ENCODE results near the gene MACROD1. TPM values are rescaled to one million over a fixed set of nuclear protein-coding genes. Genes with fewer than 3 reads are reported as not detected.

Gene MACROD1
- total RNA-seq, 2 donors from 2014 or later = 17.4 to 18.4 TPM

DNA sequence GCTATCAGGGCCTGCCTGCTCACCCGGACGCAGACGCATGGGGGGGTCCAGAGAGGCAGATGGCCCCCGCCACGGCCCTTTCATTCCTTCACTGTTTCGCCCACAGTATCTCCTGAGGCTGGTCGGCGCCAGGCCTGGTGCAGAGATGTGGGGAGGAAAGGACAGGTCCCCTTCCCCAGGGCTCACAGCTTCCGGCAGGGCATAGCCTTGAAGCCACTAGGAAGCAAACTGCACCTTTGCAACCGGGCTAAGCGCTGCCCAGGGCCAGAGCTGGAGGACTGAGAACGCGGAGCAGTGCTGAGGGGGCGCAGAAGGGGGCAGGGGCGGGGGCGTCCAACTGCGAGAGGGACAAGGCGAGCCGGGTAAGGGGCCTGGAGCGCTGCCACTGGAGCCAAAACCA is 150.4 kb downstream of the MACROD1 start:
- Mint-ChIP-seq H3K36me3 (ENCODE audit: insufficient read depth in 2 of 2) (peaks cover 2 to 7% of the 10 kb centered on the region in 2 donors), H3K27me3 (ENCODE audit: low read depth) (no peaks in the 10 kb centered on the region), H3K27ac (no peak overlapping the region)

DNA sequence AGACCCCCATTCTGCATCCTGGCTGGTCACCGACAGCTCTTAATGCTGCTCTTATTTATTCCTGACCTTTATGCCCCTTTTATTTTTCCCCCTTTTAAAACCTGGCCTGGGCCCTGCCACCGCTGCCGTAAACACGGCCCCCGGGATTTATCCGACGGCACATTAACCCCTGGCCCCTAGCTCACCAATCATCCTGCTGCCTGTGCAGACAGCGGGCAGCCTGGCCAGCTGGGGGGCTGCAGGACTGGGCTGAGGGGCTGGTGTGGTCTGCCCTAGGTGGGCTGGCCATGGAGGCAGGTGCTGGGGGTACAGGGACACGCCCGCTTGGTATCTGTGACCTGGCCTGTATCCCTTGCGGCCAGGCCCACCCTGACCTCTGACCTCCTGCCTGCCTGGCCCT is 151.6 kb downstream of the MACROD1 start:
- Mint-ChIP-seq H3K27ac (no peak overlapping the region), H3K36me3 (ENCODE audit: insufficient read depth in 2 of 2) (peaks cover 5 to 11% of the 10 kb centered on the region in 2 donors), H3K4me3 (no peak overlapping the region), H3K4me1 (ENCODE audit: low read depth) (no peaks in the 10 kb centered on the region), H3K9me3 (peaks cover 7 to 10% of the 10 kb centered on the region in 2 donors), H3K27me3 (ENCODE audit: low read depth) (no peaks in the 10 kb centered on the region)
- DNase-seq (no peak), ATAC-seq (replicated peaks in 1 of 2) (no peak)

More for the DNA sequence above, 150.4 kb downstream of the MACROD1 start:
- peaks cover 3 to 5% of the 10 kb centered on the region in 2 donors for H3K9me3 Mint-ChIP-seq
- no peak for DNase-seq
- no peak overlapping the region for H3K4me3 Mint-ChIP-seq
- ATAC-seq (replicated peaks in 1 of 2) = no peak
- H3K4me1 Mint-ChIP-seq (ENCODE audit: low read depth) = no peaks in the 10 kb centered on the region

DNA sequence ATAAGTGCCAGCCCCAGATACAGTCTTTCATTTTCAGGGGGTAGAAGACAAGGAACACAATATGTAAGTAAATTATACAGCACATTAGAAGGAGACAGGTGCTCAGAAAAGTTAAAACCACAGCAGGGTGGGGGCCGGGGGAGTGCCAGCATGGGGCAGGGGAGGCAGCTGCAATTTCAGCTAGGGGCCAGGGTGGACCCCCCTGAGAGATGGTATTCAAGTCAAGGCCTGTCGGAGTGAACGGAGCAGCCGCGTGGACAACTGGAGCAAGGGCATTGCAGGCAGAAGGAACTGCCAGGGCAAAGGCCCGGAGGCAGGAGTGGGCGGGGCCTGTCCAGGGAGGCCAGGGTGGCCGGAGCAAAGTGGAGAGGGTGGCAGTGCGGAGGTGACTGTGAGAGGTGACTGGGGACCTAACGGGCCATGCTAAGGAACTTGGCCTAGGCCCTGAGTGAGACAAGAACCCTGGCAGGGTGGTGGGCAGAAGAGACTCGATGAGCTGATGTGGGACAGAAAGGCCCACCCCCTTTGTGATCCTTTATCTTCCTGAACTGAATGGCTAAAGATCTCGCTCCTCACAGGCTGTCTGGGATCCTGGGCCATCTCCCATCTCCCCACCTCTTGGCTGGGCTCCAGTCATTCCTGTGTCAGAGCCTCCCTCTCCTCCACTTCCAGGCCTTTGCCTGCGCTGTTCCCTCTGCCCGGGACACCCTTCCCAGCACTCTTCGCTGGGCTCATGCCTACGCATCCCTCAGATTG is 152.6 kb downstream of the MACROD1 start:
- Mint-ChIP-seq H3K27me3 (ENCODE audit: low read depth) (peaks cover 8% of the 10 kb centered on the region), H3K9me3 (peaks cover 7 to 10% of the 10 kb centered on the region in 2 donors), H3K27ac (no peak overlapping the region), H3K4me1 (ENCODE audit: low read depth) (peaks cover under 1% of the 10 kb centered on the region), H3K36me3 (ENCODE audit: insufficient read depth in 2 of 2) (peaks cover 5 to 11% of the 10 kb centered on the region in 2 donors), H3K4me3 (no peak overlapping the region)
- ATAC-seq (replicated peaks in 1 of 2) (no peak), DNase-seq (no peak)

- peaks cover 7 to 10% of the 10 kb centered on the region in 2 donors for H3K9me3 Mint-ChIP-seq
- ATAC-seq (replicated peaks in 1 of 2) = no peak
- no peak overlapping the region for H3K4me3 Mint-ChIP-seq
- H3K27me3 Mint-ChIP-seq (ENCODE audit: low read depth) = peaks cover 27% of the 10 kb centered on the region
- peaks cover 16% of the 10 kb centered on the region for H3K4me1 Mint-ChIP-seq (ENCODE audit: low read depth)
- H3K36me3 Mint-ChIP-seq (ENCODE audit: insufficient read depth in 2 of 2) = peaks cover 5 to 11% of the 10 kb centered on the region in 2 donors
- DNase-seq = no peak
- no peak overlapping the region for H3K27ac Mint-ChIP-seq
Measured at GRCh38 chr11:64011371-64011770, 154.5 kb downstream of the MACROD1 start.

GRCh38 chr11:64010783-64011182 is 155.1 kb downstream of the MACROD1 start:
- DNase-seq (no peak), ATAC-seq (replicated peaks in 1 of 2) (no peak)
- Mint-ChIP-seq H3K27me3 (ENCODE audit: low read depth) (peaks cover 31% of the 10 kb centered on the region), H3K27ac (no peak overlapping the region), H3K9me3 (peaks cover 7 to 10% of the 10 kb centered on the region in 2 donors), H3K4me3 (no peak overlapping the region), H3K4me1 (ENCODE audit: low read depth) (peaks cover 16% of the 10 kb centered on the region), H3K36me3 (ENCODE audit: insufficient read depth in 2 of 2) (peaks cover 5 to 11% of the 10 kb centered on the region in 2 donors)

- Mint-ChIP-seq H3K27ac (no peak overlapping the region), H3K36me3 (ENCODE audit: insufficient read depth in 2 of 2) (peaks cover 5 to 11% of the 10 kb centered on the region in 2 donors), H3K9me3 (peaks cover 7 to 10% of the 10 kb centered on the region in 2 donors), H3K4me3 (no peak overlapping the region), H3K4me1 (ENCODE audit: low read depth) (peaks cover 16% of the 10 kb centered on the region), H3K27me3 (ENCODE audit: low read depth) (peaks cover 31% of the 10 kb centered on the region)
- ATAC-seq (replicated peaks in 1 of 2) (no peak), DNase-seq (no peak)
Measured at GRCh38 chr11:64009710-64010109, 156.2 kb downstream of the MACROD1 start.

DNA sequence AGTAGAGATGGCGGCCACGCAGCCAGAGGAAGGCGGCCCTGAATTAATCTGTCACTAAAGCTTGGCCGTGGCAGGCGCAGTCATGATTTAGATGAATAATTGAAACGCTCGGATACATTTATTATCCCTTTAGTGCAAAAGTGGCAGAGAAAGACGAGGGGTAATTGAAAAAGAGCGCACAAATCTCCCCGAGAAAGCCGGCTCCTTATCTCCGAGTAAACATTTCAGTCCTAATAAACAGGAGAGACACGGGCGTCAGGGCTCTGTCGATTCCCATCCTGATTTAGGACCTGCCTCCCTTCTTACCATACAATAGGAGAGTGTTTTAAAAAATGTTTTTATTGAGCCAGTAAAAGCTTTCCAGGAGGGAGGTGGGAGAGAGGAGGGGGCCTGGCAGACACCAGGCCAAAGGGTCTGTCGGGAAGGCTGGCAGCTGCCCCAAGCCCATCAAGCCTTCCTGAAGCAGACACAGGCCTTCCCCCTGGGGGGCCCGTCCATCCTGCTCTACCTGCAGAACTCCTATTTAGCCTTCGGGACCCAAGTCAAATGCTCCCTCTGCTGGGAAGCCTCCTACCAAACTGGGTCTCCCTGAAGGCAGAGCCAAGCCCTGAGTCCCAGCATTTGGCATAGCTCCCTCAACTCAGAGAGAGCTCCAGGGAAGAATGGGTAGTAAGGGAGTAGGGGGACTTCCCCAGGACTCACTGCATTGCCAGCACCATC is 156.8 kb downstream of the MACROD1 start:
- ATAC-seq (replicated peaks in 1 of 2) = no peak
- Mint-ChIP-seq H3K27me3 (ENCODE audit: low read depth) (peaks cover 31% of the 10 kb centered on the region), H3K9me3 (peaks cover 7 to 10% of the 10 kb centered on the region in 2 donors), H3K36me3 (ENCODE audit: insufficient read depth in 2 of 2) (peaks cover 5 to 11% of the 10 kb centered on the region in 2 donors), H3K27ac (no peak overlapping the region), H3K4me1 (ENCODE audit: low read depth) (peaks cover 16% of the 10 kb centered on the region), H3K4me3 (no peak overlapping the region)
- no peak for DNase-seq

GRCh38 chr11:64008283-64008913 is 157.5 kb downstream of the MACROD1 start:
- ATAC-seq (replicated peaks in 1 of 2) = no peak
- H3K27ac Mint-ChIP-seq = no peak overlapping the region
- H3K4me3 Mint-ChIP-seq = peak overlapping the region; percentile 54 to 69
- peaks cover 31% of the 10 kb centered on the region for H3K27me3 Mint-ChIP-seq (ENCODE audit: low read depth)
- H3K36me3 Mint-ChIP-seq (ENCODE audit: insufficient read depth in 2 of 2) = peaks cover 5 to 11% of the 10 kb centered on the region in 2 donors
- peaks cover 7 to 10% of the 10 kb centered on the region in 2 donors for H3K9me3 Mint-ChIP-seq
- DNase-seq = no peak
- H3K4me1 Mint-ChIP-seq (ENCODE audit: low read depth) = peaks cover 16% of the 10 kb centered on the region

GRCh38 chr11:64007629-64008282 is 158.2 kb downstream of the MACROD1 start:
- Mint-ChIP-seq H3K27me3 (ENCODE audit: low read depth) (peaks cover 31% of the 10 kb centered on the region), H3K9me3 (peaks cover 7 to 10% of the 10 kb centered on the region in 2 donors), H3K27ac (no peak overlapping the region)

DNA sequence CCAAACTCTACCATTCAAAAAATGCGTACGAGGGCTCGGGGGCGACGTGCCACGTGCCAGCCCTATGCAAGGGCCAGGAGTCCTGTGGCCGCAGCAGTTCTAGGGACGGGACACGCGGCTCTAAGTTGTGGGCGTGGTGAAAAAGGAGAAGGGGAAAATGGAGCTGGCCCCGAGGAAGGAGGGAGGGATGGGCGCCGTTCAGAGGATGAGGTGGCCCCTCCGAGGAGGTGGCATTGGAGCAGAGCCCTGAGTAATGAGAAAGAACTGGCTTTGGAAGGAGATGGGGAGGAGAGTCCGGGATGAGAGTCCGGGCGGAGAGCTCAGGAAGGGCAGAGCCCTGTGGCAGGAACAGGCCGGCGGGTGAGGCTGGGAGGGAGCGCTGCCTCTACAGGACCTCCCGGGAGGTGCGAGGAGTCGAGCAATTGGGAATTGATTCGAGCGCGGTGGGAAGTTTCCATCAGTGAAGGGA is 158.7 kb downstream of the MACROD1 start:
- Mint-ChIP-seq H3K4me3 (peak overlapping the region; percentile 36 to 69), H3K4me1 (ENCODE audit: low read depth) (peaks cover 16% of the 10 kb centered on the region), H3K9me3 (peaks cover 7 to 10% of the 10 kb centered on the region in 2 donors), H3K27me3 (ENCODE audit: low read depth) (peaks cover 31% of the 10 kb centered on the region), H3K36me3 (ENCODE audit: insufficient read depth in 2 of 2) (peaks cover 5 to 11% of the 10 kb centered on the region in 2 donors), H3K27ac (no peak overlapping the region)
- no peak for ATAC-seq (replicated peaks in 1 of 2)
- no peak for DNase-seq

More at GRCh38 chr11:64007629-64008282, 158.2 kb downstream of the MACROD1 start:
- peak overlapping the region; percentile 54 to 69 for H3K4me3 Mint-ChIP-seq
- ATAC-seq (replicated peaks in 1 of 2) = peak; percentile 60 to 64
- peaks cover 16% of the 10 kb centered on the region for H3K4me1 Mint-ChIP-seq (ENCODE audit: low read depth)
- no peak for DNase-seq
- peaks cover 5 to 11% of the 10 kb centered on the region in 2 donors for H3K36me3 Mint-ChIP-seq (ENCODE audit: insufficient read depth in 2 of 2)

- H3K9me3 Mint-ChIP-seq = peaks cover 7 to 10% of the 10 kb centered on the region in 2 donors
- H3K27me3 Mint-ChIP-seq (ENCODE audit: low read depth) = peaks cover 31% of the 10 kb centered on the region
- ATAC-seq (replicated peaks in 1 of 2) (no peak), DNase-seq (no peak)
- H3K36me3 Mint-ChIP-seq (ENCODE audit: insufficient read depth in 2 of 2) = peaks cover 5 to 11% of the 10 kb centered on the region in 2 donors
- no peak overlapping the region for H3K4me3 Mint-ChIP-seq
- H3K4me1 Mint-ChIP-seq (ENCODE audit: low read depth) = peaks cover 16% of the 10 kb centered on the region
- no peak overlapping the region for H3K27ac Mint-ChIP-seq
Measured at GRCh38 chr11:64006398-64006797, 159.5 kb downstream of the MACROD1 start.

DNA sequence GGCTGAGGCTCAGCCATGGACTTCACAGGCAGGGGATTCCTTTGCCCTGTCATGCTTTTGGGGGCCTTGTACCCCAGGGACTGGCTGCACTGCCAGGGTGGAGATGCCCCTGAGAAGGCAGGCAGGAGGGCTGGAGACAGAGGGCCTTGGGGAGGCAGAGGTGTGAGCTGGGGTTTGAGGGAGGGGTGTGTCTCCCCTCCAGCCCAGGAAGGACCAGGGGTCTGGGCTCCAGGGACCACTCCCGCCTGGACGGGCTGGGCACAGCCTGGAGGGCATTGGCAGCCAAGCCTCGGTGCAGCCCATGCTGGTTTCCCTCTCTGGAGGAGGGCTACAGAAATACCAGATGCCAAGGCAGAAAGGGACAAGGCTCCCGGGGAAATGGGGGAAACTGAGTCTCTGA is 160.2 kb downstream of the MACROD1 start:
- H3K36me3 Mint-ChIP-seq (ENCODE audit: insufficient read depth in 2 of 2) = peaks cover 5 to 6% of the 10 kb centered on the region in 2 donors
- no peak for DNase-seq
- ATAC-seq (replicated peaks in 1 of 2) = no peak
- peaks cover 16% of the 10 kb centered on the region for H3K4me1 Mint-ChIP-seq (ENCODE audit: low read depth)
- no peak overlapping the region for H3K4me3 Mint-ChIP-seq
- peaks cover 31% of the 10 kb centered on the region for H3K27me3 Mint-ChIP-seq (ENCODE audit: low read depth)
- peaks cover 5 to 7% of the 10 kb centered on the region in 2 donors for H3K9me3 Mint-ChIP-seq
- H3K27ac Mint-ChIP-seq = no peak overlapping the region
